ENCODE results near the gene CLECL1.
"Not testable (repeated sequence)": the region's sequence is repeated elsewhere in the genome, so short reads cannot be mapped to it uniquely, and the experiment has no call there.

Gene CLECL1

GRCh38 chr12:9694241-9694640 lies 38.7 kb downstream of the CLECL1 start:
- Histone ChIP-seq H3K36me3 (ENCODE audit: control insufficient read depth, insufficient read depth, low read length) (peaks cover 38% of the 10 kb centered on the region), H3K9me3 (ENCODE audit: control insufficient read depth, low read length) (no peaks in the 10 kb centered on the region), H3K4me3 (ENCODE audit: extremely low read depth, insufficient read depth, low read length, poor library complexity, severe bottlenecking) (no peak overlapping the region), H3K27ac (ENCODE audit: low read depth, low read length, severe bottlenecking) (no peak overlapping the region), H3K4me1 (ENCODE audit: control insufficient read depth, insufficient read depth, low read length, poor library complexity, severe bottlenecking) (no peaks in the 10 kb centered on the region)
- WGBS, 2 experiments (ENCODE audit: insufficient coverage in 2 of 2): 100% methylated on average over 1 of the region's 1 CpG; no CpG with 5 or more reads in 1 of the 2 experiments

DNA sequence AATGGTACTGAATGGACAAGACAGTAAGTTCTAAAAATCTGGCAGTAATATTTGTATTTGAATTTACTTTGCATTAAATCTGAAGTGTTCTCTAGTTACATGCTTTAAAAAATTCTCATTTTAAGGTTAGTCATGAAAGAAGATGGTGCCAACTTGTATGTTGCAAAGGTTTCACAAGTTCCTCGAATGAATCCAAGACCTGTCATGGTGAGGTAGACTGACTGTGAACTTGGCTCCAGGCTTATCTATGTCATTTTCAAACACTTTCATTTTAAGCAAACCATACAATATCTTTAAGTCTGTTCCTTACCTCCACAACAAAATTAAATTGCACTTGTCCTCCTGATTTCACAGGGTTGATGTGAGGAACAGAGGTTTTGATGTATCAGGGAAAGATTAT lies 40.0 kb downstream of the CLECL1 start:
- no CpG with 5 or more reads among the region's 1 CpG for WGBS, 2 experiments (ENCODE audit: insufficient coverage in 2 of 2)
- Histone ChIP-seq H3K27ac (ENCODE audit: low read depth, low read length, severe bottlenecking) (no peak overlapping the region), H3K4me3 (ENCODE audit: extremely low read depth, insufficient read depth, low read length, poor library complexity, severe bottlenecking) (no peak overlapping the region), H3K9me3 (ENCODE audit: control insufficient read depth, low read length) (no peaks in the 10 kb centered on the region), H3K36me3 (ENCODE audit: control insufficient read depth, insufficient read depth, low read length) (peaks cover 50% of the 10 kb centered on the region), H3K4me1 (ENCODE audit: control insufficient read depth, insufficient read depth, low read length, poor library complexity, severe bottlenecking) (no peaks in the 10 kb centered on the region)

GRCh38 chr12:9687228-9687627 lies 45.7 kb downstream of the CLECL1 start:
- H3K36me3 ChIP-seq (ENCODE audit: control insufficient read depth, insufficient read depth, low read length): peaks cover 27% of the 10 kb centered on the region
- H3K4me3 ChIP-seq (ENCODE audit: extremely low read depth, insufficient read depth, low read length, poor library complexity, severe bottlenecking): no peak overlapping the region
- 38% methylated on average over 1 of the region's 1 CpG; no CpG with 5 or more reads in 1 of the 2 experiments for WGBS, 2 experiments (ENCODE audit: insufficient coverage in 2 of 2)
- H3K9me3 ChIP-seq (ENCODE audit: control insufficient read depth, low read length): no peaks in the 10 kb centered on the region
- H3K4me1 ChIP-seq (ENCODE audit: control insufficient read depth, insufficient read depth, low read length, poor library complexity, severe bottlenecking): peaks cover 3% of the 10 kb centered on the region
- H3K27ac ChIP-seq (ENCODE audit: low read depth, low read length, severe bottlenecking): no peak overlapping the region

DNA sequence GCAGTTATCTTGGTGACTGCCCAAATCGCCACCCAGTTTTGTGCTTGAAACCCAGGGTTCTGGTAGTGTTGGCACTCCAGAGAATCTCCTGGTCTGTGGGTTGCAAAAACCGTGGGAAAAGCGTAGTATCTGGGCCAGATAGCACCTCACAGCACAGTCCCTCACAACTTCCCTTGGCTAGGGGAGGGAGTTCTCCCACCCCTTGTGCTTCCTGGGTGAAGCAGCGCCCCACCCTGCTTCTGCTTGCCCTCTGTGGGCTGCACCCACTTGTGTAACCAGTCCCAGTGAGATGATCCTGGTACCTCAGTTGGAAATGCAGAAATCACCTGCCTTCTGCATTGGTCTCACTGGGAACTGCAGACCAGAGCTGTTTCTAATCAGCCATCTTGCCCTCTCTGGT lies 47.0 kb downstream of the CLECL1 start:
- Histone ChIP-seq H3K4me3 (ENCODE audit: extremely low read depth, insufficient read depth, low read length, poor library complexity, severe bottlenecking) (no peak overlapping the region), H3K9me3 (ENCODE audit: control insufficient read depth, low read length) (no peaks in the 10 kb centered on the region), H3K36me3 (ENCODE audit: control insufficient read depth, insufficient read depth, low read length) (peaks cover 29% of the 10 kb centered on the region), H3K4me1 (ENCODE audit: control insufficient read depth, insufficient read depth, low read length, poor library complexity, severe bottlenecking) (peaks cover 3% of the 10 kb centered on the region), H3K27ac (ENCODE audit: low read depth, low read length, severe bottlenecking) (no peak overlapping the region)
- WGBS, 2 experiments (ENCODE audit: insufficient coverage in 2 of 2): 88 to 90% methylated on average over 2 to 4 of the region's 4 CpGs

DNA sequence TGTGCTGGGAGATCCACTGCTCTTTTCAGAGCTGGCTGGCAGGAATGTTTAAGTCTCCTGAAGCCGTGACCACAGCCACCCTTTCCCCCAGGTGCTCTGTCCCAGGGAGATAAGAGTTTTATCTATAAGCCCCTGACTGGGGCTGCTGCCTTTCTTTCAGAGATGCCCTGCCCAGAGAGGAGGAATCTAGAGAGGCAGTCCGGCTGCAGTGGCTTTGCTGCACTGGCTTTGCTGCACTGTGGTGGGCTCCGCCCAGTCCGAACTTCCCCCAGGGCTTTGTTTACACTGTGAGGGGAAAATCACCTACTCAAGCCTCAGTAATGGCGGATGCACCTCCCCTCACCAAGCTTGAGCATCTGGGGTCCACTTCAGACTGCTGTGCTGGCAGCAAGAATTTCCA lies 47.5 kb downstream of the CLECL1 start:
- H3K9me3 ChIP-seq (ENCODE audit: control insufficient read depth, low read length); H3K4me3 ChIP-seq (ENCODE audit: extremely low read depth, insufficient read depth, low read length, poor library complexity, severe bottlenecking); H3K4me1 ChIP-seq (ENCODE audit: control insufficient read depth, insufficient read depth, low read length, poor library complexity, severe bottlenecking); H3K27ac ChIP-seq (ENCODE audit: low read depth, low read length, severe bottlenecking): not testable (repeated sequence)
- WGBS, 2 experiments (ENCODE audit: insufficient coverage in 2 of 2): 63 to 100% methylated on average over 1 to 2 of the region's 5 CpGs
- peaks cover 29% of the 10 kb centered on the region for H3K36me3 ChIP-seq (ENCODE audit: control insufficient read depth, insufficient read depth, low read length)

DNA sequence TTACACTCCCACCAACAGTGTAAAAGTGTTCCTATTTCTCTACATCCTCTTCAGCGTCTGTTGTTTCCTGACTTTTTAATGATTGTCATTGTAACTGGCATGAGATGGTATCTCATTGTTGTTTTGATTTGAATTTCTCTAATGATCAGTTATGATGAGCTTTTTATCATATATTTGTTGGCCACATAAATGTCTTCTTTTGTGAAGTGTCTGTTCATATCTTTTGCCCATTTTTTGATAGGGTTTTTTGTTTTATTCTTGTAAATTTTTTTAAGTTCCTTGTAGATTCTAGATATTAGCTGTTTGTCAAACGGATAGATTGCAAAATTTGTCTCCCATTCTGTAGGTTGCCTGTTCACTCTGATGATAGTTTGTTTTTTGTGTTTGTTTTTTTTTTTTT lies 49.9 kb downstream of the CLECL1 start:
- H3K4me1 ChIP-seq (ENCODE audit: control insufficient read depth, insufficient read depth, low read length, poor library complexity, severe bottlenecking); H3K9me3 ChIP-seq (ENCODE audit: control insufficient read depth, low read length); H3K4me3 ChIP-seq (ENCODE audit: extremely low read depth, insufficient read depth, low read length, poor library complexity, severe bottlenecking); H3K27ac ChIP-seq (ENCODE audit: low read depth, low read length, severe bottlenecking): not testable (repeated sequence)
- WGBS, 2 experiments (ENCODE audit: insufficient coverage in 2 of 2): no CpG with 5 or more reads among the region's 2 CpGs
- peaks cover 24% of the 10 kb centered on the region for H3K36me3 ChIP-seq (ENCODE audit: control insufficient read depth, insufficient read depth, low read length)

GRCh38 chr12:9682508-9682907 lies 50.4 kb downstream of the CLECL1 start:
- H3K4me1 ChIP-seq (ENCODE audit: control insufficient read depth, insufficient read depth, low read length, poor library complexity, severe bottlenecking); H3K4me3 ChIP-seq (ENCODE audit: extremely low read depth, insufficient read depth, low read length, poor library complexity, severe bottlenecking); H3K9me3 ChIP-seq (ENCODE audit: control insufficient read depth, low read length); H3K27ac ChIP-seq (ENCODE audit: low read depth, low read length, severe bottlenecking): not testable (repeated sequence)
- peaks cover 22% of the 10 kb centered on the region for H3K36me3 ChIP-seq (ENCODE audit: control insufficient read depth, insufficient read depth, low read length)
- 95 to 100% methylated on average over 2 to 3 of the region's 4 CpGs for WGBS, 2 experiments (ENCODE audit: insufficient coverage in 2 of 2)

GRCh38 chr12:9674226-9674590 lies 58.7 kb downstream of the CLECL1 start:
- no peak overlapping the region for H3K4me3 ChIP-seq (ENCODE audit: extremely low read depth, insufficient read depth, low read length, poor library complexity, severe bottlenecking)
- H3K9me3 ChIP-seq (ENCODE audit: control insufficient read depth, low read length): no peaks in the 10 kb centered on the region
- 100% methylated on average over 1 to 2 of the region's 2 CpGs for WGBS, 2 experiments (ENCODE audit: insufficient coverage in 2 of 2)
- H3K27ac ChIP-seq (ENCODE audit: low read depth, low read length, severe bottlenecking): peak overlapping the region; percentile 81
- peaks cover 16% of the 10 kb centered on the region for H3K4me1 ChIP-seq (ENCODE audit: control insufficient read depth, insufficient read depth, low read length, poor library complexity, severe bottlenecking)
- peaks cover 7% of the 10 kb centered on the region for H3K36me3 ChIP-seq (ENCODE audit: control insufficient read depth, insufficient read depth, low read length)

GRCh38 chr12:9673404-9674225 lies 59.3 kb downstream of the CLECL1 start:
- Histone ChIP-seq H3K36me3 (ENCODE audit: control insufficient read depth, insufficient read depth, low read length) (peaks cover 7% of the 10 kb centered on the region), H3K4me1 (ENCODE audit: control insufficient read depth, insufficient read depth, low read length, poor library complexity, severe bottlenecking) (peaks cover 16% of the 10 kb centered on the region), H3K27ac (ENCODE audit: low read depth, low read length, severe bottlenecking) (peak overlapping the region; percentile 81), H3K9me3 (ENCODE audit: control insufficient read depth, low read length) (no peaks in the 10 kb centered on the region), H3K4me3 (ENCODE audit: extremely low read depth, insufficient read depth, low read length, poor library complexity, severe bottlenecking) (no peak overlapping the region)
- 85 to 95% methylated on average over 5 of the region's 6 CpGs for WGBS, 2 experiments (ENCODE audit: insufficient coverage in 2 of 2)

All from mesodermal cell (in vitro differentiated cells).